ENCODE measurements around the gene GRIK4.

The GRIK4 gene

GRCh38 chr11:120642196-120642894 is 130.8 kb downstream of the GRIK4 start:
- DNase-seq (ENCODE audit: low read depth), result no peak

GRCh38 chr11:120643284-120643683 is 131.7 kb downstream of the GRIK4 start:
- DNase-seq (ENCODE audit: low read depth), result no peak

- no peak for DNase-seq (ENCODE audit: low read depth)
These were observed 134.1 kb downstream of the GRIK4 start for GRCh38 chr11:120645639-120646038.

- DNase-seq (ENCODE audit: low read depth), result no peak
These were observed 134.7 kb downstream of the GRIK4 start for GRCh38 chr11:120646206-120646605.

GRCh38 chr11:120647681-120648080 is 136.1 kb downstream of the GRIK4 start:
- no peak for DNase-seq (ENCODE audit: low read depth)

GRCh38 chr11:120648771-120649170 is 137.2 kb downstream of the GRIK4 start:
- no peak for DNase-seq (ENCODE audit: low read depth)

- DNase-seq (ENCODE audit: low read depth), result no peak
These were observed 137.8 kb downstream of the GRIK4 start for GRCh38 chr11:120649316-120649715.

- no peak for DNase-seq (ENCODE audit: low read depth)
These were observed 139.8 kb downstream of the GRIK4 start for GRCh38 chr11:120651396-120651795.

- no peak for DNase-seq (ENCODE audit: low read depth)
These were observed 140.3 kb downstream of the GRIK4 start for GRCh38 chr11:120651836-120652235.

GRCh38 chr11:120652705-120653335 is 141.3 kb downstream of the GRIK4 start:
- no peak for DNase-seq (ENCODE audit: low read depth)

- no peak for DNase-seq (ENCODE audit: low read depth)
These were observed 144.0 kb downstream of the GRIK4 start for GRCh38 chr11:120655589-120655988.

- no peak for DNase-seq (ENCODE audit: low read depth)
These were observed 145.9 kb downstream of the GRIK4 start for GRCh38 chr11:120657306-120658070.

- no peak for DNase-seq (ENCODE audit: low read depth)
These were observed 146.5 kb downstream of the GRIK4 start for GRCh38 chr11:120658071-120658423.

GRCh38 chr11:120659076-120659475 is 147.5 kb downstream of the GRIK4 start:
- DNase-seq (ENCODE audit: low read depth), result no peak

- peak; percentile 20 for DNase-seq (ENCODE audit: low read depth)
These were observed 148.5 kb downstream of the GRIK4 start for GRCh38 chr11:120660024-120660565.

GRCh38 chr11:120662071-120662676 is 150.6 kb downstream of the GRIK4 start:
- DNase-seq (ENCODE audit: low read depth), result no peak

GRCh38 chr11:120663142-120663541 is 151.6 kb downstream of the GRIK4 start:
- no peak for DNase-seq (ENCODE audit: low read depth)

- DNase-seq (ENCODE audit: low read depth), result no peak
These were observed 154.6 kb downstream of the GRIK4 start for GRCh38 chr11:120666121-120666639.

- no peak for DNase-seq (ENCODE audit: low read depth)
These were observed 155.7 kb downstream of the GRIK4 start for GRCh38 chr11:120667281-120667680.

GRCh38 chr11:120667934-120668333 is 156.4 kb downstream of the GRIK4 start:
- DNase-seq (ENCODE audit: low read depth), result no peak

GRCh38 chr11:120668537-120668936 is 157.0 kb downstream of the GRIK4 start:
- DNase-seq (ENCODE audit: low read depth), result no peak

GRCh38 chr11:120674542-120674941 is 163.0 kb downstream of the GRIK4 start:
- no peak for DNase-seq (ENCODE audit: low read depth)

Data from CMK (cell line).